ENCODE results near the gene OR6C76.
"Not testable (repeated sequence)": the region's sequence is repeated elsewhere in the genome, so short reads cannot be mapped to it uniquely, and the experiment has no call there.

OR6C76 gene

DNA sequence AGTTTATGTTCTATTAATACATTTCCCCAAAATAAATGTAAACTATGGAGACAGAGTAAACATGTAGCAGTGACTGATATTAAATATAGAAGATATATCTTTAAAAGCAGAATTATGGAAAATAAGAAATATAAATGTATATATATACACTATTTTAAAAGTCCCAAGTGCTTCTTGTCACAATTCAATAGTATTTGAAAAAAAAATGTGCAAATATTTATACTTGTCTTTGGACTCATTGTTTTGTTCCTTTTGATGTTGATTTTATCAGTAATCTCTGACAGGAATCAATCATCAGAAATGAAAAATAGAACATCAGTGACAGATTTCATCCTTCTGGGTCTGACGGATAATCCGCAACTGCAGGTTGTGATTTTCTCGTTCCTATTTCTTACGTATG lies at the start of gene OR6C76:
TSS of gene OR6C76 (plus strand) at position 301 of the 400 bp plus-strand sequence. CDS start at position 301, 0 bp downstream.
- no peak within 1 kb of the TSS for H3K4me3 ChIP-seq (ENCODE audit: low read length)
- TF ChIP-seq, protein P1, sequence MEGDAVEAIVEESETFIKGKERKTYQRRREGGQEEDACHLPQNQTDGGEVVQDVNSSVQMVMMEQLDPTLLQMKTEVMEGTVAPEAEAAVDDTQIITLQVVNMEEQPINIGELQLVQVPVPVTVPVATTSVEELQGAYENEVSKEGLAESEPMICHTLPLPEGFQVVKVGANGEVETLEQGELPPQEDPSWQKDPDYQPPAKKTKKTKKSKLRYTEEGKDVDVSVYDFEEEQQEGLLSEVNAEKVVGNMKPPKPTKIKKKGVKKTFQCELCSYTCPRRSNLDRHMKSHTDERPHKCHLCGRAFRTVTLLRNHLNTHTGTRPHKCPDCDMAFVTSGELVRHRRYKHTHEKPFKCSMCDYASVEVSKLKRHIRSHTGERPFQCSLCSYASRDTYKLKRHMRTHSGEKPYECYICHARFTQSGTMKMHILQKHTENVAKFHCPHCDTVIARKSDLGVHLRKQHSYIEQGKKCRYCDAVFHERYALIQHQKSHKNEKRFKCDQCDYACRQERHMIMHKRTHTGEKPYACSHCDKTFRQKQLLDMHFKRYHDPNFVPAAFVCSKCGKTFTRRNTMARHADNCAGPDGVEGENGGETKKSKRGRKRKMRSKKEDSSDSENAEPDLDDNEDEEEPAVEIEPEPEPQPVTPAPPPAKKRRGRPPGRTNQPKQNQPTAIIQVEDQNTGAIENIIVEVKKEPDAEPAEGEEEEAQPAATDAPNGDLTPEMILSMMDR (IDR thresholded peaks at IDR 0.05; ENCODE audit: insufficient read depth, low read depth, low read length, missing control alignments): no peak
- no peak for DNase-seq (ENCODE audit: low read depth)

DNA sequence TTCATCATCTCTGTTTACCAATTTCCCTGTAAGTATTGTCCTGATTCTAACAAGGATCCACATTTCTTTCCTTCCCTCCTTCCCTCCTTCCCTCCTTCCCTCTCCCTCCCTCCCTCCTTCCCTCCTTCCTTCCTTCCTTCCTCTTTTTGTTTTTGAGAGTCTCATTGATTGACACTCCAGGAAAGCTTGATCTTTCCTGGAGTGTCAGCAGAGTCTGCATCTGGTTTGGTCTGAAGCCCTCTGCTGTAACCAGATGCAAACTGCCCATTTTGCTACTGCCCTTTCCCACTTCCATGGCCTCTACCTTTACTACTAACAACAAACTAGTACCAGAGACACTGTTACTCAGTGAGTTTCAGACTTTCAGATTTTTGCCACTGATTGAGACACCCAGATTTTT lies 40.2 kb upstream of the OR6C76 start:
- no peak for DNase-seq (ENCODE audit: low read depth)
- TF ChIP-seq, protein P1 (IDR thresholded peaks at IDR 0.05; ENCODE audit: insufficient read depth, low read depth, low read length, missing control alignments): no peak
- no peak overlapping the region for H3K4me3 ChIP-seq (ENCODE audit: low read length)

DNA sequence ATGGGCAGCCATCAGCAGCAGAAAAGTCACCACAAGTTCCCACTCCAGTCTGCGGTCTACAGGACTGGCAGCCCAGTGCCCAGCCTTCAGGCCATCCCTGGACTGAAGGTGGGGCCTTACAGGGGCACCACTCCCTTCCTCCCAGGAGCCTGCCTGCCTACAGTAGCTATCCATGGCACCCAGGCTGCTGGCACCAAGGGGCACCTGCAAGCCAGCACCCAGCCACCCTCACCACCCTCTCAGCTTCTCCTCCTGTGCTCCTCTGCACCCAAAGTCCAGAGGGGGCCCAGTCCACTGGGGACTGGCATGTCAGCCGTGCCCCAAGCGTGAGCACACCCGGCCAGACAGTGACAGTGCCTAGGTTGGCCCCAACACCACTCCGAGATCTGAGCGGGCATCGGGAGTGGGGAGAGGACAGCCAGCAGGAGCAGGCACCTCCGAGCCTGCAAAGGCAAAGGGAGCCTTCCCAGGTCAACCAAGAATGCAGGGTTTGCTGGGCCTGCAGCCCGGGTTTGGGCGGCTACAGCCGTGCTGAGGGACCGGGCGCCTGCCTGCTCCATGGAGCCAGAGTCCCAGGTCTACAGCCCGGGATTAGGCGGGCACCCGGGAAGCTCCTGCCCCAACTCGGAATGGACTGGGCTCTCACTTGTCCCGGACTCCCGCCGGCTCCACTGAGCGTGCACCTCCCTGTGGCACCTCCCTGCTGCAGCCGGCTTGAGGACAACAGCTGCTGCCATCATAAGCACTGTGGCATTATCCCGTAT lies 33.8 kb upstream of the OR6C76 start:
- TF ChIP-seq, protein P1 (IDR thresholded peaks at IDR 0.05; ENCODE audit: insufficient read depth, low read depth, low read length, missing control alignments): no peak

DNA sequence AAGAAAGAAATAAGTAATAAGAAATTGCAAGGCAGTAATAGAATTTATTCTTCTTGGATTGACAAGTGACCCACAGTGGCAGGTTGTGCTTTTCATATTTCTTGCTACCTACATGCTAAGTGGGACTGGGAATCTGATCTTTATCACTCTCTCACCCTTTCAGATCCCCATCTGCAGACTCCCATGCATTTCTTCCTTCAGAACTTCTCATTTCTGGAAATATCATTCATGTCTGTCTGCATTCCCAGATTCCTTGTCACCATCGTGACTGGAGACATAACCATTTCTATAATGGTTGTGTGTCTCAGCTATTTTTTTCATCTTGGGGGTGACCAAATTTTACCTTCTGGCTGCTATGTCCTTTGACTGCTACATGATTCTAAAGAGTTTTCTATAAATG lies 29.7 kb upstream of the OR6C76 start:
- TF ChIP-seq, protein P1 (IDR thresholded peaks at IDR 0.05; ENCODE audit: insufficient read depth, low read depth, low read length, missing control alignments): no peak
- DNase-seq (ENCODE audit: low read depth): no peak
- H3K4me3 ChIP-seq (ENCODE audit: low read length): no peak overlapping the region

More for the DNA sequence above, 33.8 kb upstream of the OR6C76 start:
- no peak overlapping the region for H3K4me3 ChIP-seq (ENCODE audit: low read length)
- no peak for DNase-seq (ENCODE audit: low read depth)

DNA sequence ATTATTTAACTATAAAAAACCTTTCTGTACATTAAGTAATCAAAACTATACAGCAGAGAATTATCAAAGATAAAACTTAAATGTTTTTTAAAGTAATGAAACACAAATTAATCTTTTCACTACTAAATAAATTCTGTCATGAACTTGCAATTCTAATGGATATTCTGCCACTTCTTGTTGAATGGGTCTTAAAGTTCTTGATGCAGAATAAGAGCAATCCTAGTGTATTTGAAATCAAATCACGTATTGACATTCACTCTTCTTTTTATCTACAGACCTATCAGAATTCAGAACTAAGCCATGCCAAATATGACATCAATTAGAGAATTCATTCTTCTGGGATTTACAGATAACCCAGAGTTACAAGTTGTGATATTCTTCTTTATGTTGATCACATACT lies 25.8 kb upstream of the OR6C76 start, which contains the start of gene OR6C65:
TSS of gene OR6C65 (plus strand) at position 301 of the 400 bp plus-strand sequence. CDS start at position 301, 0 bp downstream.
- no peak within 1 kb of the TSS for H3K4me3 ChIP-seq (ENCODE audit: low read length)

DNA sequence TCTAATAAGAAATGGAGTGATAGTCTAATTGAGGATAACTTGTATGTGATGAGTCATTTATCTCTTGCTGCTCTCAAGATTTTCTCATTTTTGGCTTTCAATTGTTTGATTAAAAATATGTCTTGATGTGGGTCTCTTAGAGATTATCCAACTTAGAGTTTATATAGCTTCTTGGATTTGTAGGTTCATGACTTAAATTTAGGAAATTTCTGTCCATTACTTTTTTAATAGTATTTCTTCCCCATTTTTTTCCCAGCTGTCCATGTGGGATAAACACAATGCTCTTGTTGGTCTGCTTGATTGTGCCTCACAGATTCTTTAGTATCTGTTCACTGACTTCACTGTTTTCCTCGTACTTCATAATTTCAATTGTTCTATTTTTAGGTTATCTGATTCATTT lies 18.2 kb upstream of the OR6C76 start:
- no peak overlapping the region for H3K4me3 ChIP-seq (ENCODE audit: low read length)
- TF ChIP-seq, protein P1 (IDR thresholded peaks at IDR 0.05; ENCODE audit: insufficient read depth, low read depth, low read length, missing control alignments): no peak
- DNase-seq (ENCODE audit: low read depth): no peak

More for the DNA sequence above, 25.8 kb upstream of the OR6C76 start, which contains the start of gene OR6C65:
- TF ChIP-seq, protein P1 (IDR thresholded peaks at IDR 0.05; ENCODE audit: insufficient read depth, low read depth, low read length, missing control alignments): no peak
- no peak for DNase-seq (ENCODE audit: low read depth)

DNA sequence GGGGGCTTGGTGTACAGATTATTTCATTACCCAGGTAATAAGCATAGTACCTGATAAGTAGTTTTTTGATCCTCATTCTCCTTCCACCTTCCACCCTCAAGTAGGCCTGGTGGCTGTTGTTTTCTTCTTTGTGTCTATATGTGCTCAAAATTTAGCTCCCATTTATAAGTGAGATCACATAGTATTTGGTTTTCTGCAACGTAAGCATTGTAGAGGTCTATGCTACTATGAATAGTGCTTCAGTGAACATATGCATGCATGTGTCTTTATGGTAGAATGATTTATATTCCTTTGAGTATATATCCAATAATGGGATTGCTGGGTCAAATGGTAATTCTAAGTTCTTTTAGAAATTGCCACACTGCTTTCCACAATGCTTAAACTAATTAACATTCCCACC lies 16.9 kb upstream of the OR6C76 start:
- H3K4me3 ChIP-seq (ENCODE audit: low read length); DNase-seq (ENCODE audit: low read depth): not testable (repeated sequence)

DNA sequence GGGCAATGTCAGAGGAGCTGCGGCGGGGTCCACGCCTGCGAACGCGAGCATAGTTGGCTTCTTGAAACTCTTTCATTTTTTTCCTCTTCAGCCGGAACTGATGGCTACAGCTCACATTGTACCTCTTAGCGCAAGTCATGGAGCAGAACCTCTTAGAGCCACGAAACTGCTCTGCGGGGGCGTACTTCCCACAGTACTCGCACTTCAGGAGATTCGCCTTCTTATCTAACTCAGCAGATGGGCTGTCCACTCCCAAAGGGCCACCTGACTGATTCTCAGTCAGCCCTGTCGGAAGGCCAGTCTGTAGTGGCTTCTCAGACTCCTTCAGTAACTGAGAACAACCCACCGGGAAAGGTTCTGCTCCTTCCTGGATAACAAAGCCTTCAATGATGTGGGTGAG lies 13.9 kb upstream of the OR6C76 start:
- H3K4me3 ChIP-seq (ENCODE audit: low read length); DNase-seq (ENCODE audit: low read depth): not testable (repeated sequence)

DNA sequence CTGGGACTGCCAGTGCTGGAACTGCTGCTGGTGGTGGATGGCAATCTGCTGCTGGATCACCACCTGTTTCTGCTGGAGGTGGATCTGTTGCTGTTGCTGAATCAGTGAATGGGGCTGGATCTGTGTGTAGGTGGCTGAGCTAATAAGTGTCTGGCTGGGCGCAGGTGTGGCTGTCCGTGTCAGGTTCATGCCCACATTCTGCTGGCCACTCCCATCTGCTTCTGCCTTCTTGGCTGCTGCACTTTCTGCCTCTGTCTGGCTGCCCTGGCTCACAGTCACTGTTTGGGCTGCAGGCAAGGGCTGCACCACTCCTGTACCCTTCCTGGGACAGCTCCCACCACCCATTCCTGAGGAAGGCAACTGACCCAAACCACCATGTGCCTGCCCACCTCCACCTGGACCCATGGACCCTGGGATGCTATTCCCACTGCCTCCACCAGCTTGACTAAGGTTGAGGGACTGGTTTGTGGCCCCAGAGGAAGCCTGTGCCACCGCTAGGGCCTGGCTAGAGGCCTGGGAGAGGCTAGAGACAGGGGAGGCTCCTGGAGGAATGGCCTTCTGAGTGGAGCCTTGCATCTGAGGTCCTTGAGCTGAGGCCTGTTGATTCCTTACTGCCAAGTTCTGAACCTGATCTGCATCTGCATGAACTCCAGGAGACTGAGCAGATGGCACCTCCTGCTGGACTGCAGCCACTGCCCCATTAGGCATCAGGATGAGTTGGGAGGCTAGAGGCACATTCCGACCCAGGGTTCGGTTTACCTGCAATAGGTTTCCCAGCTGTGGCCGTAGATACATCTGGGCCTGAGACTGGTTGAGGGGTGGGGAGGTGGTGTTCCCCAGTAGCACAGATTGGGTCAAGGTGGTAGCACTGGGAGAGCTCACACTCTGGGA lies 12.3 kb upstream of the OR6C76 start:
- H3K4me3 ChIP-seq (ENCODE audit: low read length); DNase-seq (ENCODE audit: low read depth): not testable (repeated sequence)

DNA sequence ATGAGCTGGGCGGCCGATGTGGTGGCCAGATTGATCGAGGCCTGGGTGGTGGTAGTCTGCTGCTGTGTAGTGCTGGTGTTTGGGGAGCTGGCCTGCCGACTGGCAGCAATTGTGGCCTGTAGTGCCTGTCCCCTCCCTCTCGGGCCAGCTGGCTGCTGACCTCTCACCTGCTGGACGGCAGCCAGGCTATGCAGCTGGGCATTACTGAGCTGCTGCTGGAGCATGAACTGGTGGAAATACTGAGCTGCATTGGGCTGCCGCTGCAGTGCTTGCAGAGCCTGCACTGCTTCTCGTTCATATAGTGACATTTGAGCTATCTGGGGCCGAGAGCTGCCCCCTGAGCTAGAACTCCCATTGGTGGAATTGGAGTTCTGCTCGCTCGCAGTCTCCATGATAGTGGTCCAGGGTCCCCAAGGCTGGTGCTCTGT lies 11.6 kb upstream of the OR6C76 start:
- not testable (repeated sequence) for H3K4me3 ChIP-seq (ENCODE audit: low read length); DNase-seq (ENCODE audit: low read depth)

DNA sequence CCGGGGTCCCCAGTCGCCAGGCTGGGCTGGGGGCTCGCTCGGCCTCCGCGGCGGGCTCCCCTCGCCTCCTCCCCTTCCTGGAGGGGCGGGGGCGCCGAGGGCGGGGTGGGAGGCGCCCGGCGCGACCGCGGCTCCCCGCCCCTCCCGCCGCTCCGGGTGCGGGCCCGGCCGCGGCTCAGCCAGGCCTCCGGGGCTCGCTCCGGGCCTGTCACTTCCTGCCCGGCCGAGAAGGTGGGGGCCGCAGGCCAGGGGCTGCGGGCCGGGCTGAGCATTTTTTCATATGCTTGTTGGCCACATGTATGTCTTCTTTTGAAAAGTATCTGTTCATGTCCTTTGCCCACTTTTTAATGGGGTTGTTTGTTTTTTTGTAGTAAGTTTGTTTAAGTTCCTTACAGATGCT lies 11.2 kb upstream of the OR6C76 start:
- not testable (repeated sequence) for DNase-seq (ENCODE audit: low read depth); H3K4me3 ChIP-seq (ENCODE audit: low read length)
